Measurements from ENCODE around the gene ING4. TPM values are rescaled to one million over a fixed set of nuclear protein-coding genes. Genes with fewer than 3 reads are reported as not detected.

The ING4 gene
- total RNA-seq, 4 donors from 2014 or later: 43.2 to 63.8 (median 54.3) TPM

DNA sequence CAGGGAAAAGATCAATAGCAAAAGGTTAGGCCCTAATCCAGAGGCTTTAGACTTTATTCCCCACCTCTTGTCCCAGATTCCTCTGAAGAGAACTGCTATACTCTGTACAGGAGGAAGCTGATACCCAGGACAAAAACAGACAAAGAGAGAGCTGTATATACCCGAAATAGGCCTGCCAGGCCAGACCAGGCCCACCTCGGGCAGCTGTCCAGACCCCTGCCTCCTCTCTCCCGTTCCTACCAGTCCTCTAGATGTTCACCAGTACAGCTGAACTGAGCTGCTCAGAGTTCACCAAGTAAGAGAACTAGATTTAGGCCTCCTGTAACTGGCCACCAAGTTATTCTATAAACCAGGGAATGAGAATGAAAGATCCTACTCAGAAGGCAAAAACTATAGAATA lies 60.4 kb downstream of the ING4 start:
- peak overlapping the region in 1 of 2 donors; percentile 85 for H3K4me3 ChIP-seq
- no peaks in the 10 kb centered on the region for H3K9me3 ChIP-seq
- peaks cover 8 to 66% (median 30%) of the 10 kb centered on the region in 3 donors for H3K4me1 ChIP-seq
- 22% methylated on average over 3 of the region's 3 CpGs; no CpG with 5 or more reads in 1 of the 2 donors for WGBS, 2 donors (ENCODE audit: low coverage in 1 of 2)
- no peak for ATAC-seq
- H3K36me3 ChIP-seq: peaks cover 0 to 52% of the 10 kb centered on the region in 2 donors
- TF ChIP-seq POLR2A (IDR thresholded peaks at IDR 0.05) (no peak), EP300 (IDR thresholded peaks at IDR 0.05) (no peak), POLR2AphosphoS5 (IDR thresholded peaks at IDR 0.05) (no peak)
- TF ChIP-seq, protein P1, sequence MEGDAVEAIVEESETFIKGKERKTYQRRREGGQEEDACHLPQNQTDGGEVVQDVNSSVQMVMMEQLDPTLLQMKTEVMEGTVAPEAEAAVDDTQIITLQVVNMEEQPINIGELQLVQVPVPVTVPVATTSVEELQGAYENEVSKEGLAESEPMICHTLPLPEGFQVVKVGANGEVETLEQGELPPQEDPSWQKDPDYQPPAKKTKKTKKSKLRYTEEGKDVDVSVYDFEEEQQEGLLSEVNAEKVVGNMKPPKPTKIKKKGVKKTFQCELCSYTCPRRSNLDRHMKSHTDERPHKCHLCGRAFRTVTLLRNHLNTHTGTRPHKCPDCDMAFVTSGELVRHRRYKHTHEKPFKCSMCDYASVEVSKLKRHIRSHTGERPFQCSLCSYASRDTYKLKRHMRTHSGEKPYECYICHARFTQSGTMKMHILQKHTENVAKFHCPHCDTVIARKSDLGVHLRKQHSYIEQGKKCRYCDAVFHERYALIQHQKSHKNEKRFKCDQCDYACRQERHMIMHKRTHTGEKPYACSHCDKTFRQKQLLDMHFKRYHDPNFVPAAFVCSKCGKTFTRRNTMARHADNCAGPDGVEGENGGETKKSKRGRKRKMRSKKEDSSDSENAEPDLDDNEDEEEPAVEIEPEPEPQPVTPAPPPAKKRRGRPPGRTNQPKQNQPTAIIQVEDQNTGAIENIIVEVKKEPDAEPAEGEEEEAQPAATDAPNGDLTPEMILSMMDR (IDR thresholded peaks at IDR 0.05): no peak
- peak overlapping the region; percentile 0 to 99 (median 86) for H3K27ac ChIP-seq
- no peaks in the 10 kb centered on the region for H3K27me3 ChIP-seq

Small RNA genes within 50 kb of the gene (small RNA-seq; reads per million reads assigned to genes)
- 0 reads per million in 4 donors for gene RNU6-781P

Other genes with a start within 250 kb of the ING4 start
- gene CD27, start 218.2 kb downstream of the ING4 start, total RNA-seq: under 1 TPM in 2 of 4 donors, not detected in 2; 0.45 to 0.89 TPM
- gene TAPBPL, start 211.1 kb downstream of the ING4 start, total RNA-seq: 10 to 100 TPM; 11.6 to 31.3 (median 16.4) TPM
- gene VAMP1, start 192.4 kb downstream of the ING4 start, total RNA-seq: 10 to 100 TPM; 10.5 to 45.5 (median 17.9) TPM
- gene MRPL51, start 169.9 kb downstream of the ING4 start, total RNA-seq: 10 to 100 TPM; 51.0 to 99.3 (median 66.0) TPM
- gene NCAPD2, start 169.0 kb downstream of the ING4 start, total RNA-seq: 10 to 100 TPM; 21.2 to 28.0 (median 24.8) TPM
- 1,000 to 10,000 TPM; 1,868 to 3,239 (median 2,463) TPM for gene GAPDH, start 128.6 kb downstream of the ING4 start, total RNA-seq
- 10 to 100 TPM; 16.9 to 27.4 (median 22.1) TPM for gene IFFO1, start 107.1 kb downstream of the ING4 start, total RNA-seq
- gene NOP2, start 94.8 kb downstream of the ING4 start, total RNA-seq: 10 to 100 TPM; 22.5 to 49.8 (median 26.8) TPM
- gene CHD4, start 55.7 kb downstream of the ING4 start, total RNA-seq: 100 to 1,000 TPM; 133 to 266 (median 219) TPM
- 1 to 10 TPM in 2 of 4 donors, under 1 TPM in 2; 0.47 to 2.0 (median 1.2) TPM for gene LPAR5, start 27.2 kb downstream of the ING4 start, total RNA-seq
- gene ACRBP, start 15.7 kb downstream of the ING4 start, total RNA-seq: 1 to 10 TPM in 2 of 4 donors, under 1 TPM in 1, not detected in 1; 0.81 to 3.2 (median 2.4) TPM
- 10 to 100 TPM; 26.1 to 57.5 (median 43.6) TPM for gene ZNF384, start 26.3 kb upstream of the ING4 start, total RNA-seq
- 1 to 10 TPM in 1 of 4 donors, under 1 TPM in 3; 0.46 to 1.2 (median 0.73) TPM for gene PIANP, start 37.7 kb upstream of the ING4 start, total RNA-seq
- 10 to 100 TPM; 54.4 to 69.5 (median 55.4) TPM for gene COPS7A, start 60.9 kb upstream of the ING4 start, total RNA-seq
- gene MLF2, start 90.0 kb upstream of the ING4 start, total RNA-seq: 100 to 1,000 TPM; 140 to 290 (median 216) TPM
- 100 to 1,000 TPM; 259 to 516 (median 325) TPM for gene PTMS, start 103.2 kb upstream of the ING4 start, total RNA-seq
- 1 to 10 TPM in 3 of 4 donors, under 1 TPM in 1; 0.30 to 3.0 (median 1.9) TPM for gene LAG3, start 109.4 kb upstream of the ING4 start, total RNA-seq
- 10 to 100 TPM in 2 of 4 donors, 1 to 10 TPM in 2; 2.6 to 15.2 (median 9.1) TPM for gene CD4, start 126.4 kb upstream of the ING4 start, total RNA-seq
- 1 to 10 TPM; 3.7 to 9.7 (median 3.9) TPM for gene GPR162, start 158.7 kb upstream of the ING4 start, total RNA-seq
- gene P3H3, start 165.3 kb upstream of the ING4 start, total RNA-seq: 10 to 100 TPM; 17.3 to 28.3 (median 23.0) TPM
- 1 to 10 TPM in 3 of 4 donors, under 1 TPM in 1; 0.45 to 1.8 (median 1.3) TPM for gene GNB3, start 177.8 kb upstream of the ING4 start, total RNA-seq
- gene CDCA3, start 188.2 kb upstream of the ING4 start, total RNA-seq: 1 to 10 TPM; 1.1 to 5.9 (median 1.4) TPM
- 10 to 100 TPM; 43.4 to 70.9 (median 65.0) TPM for gene USP5, start 189.0 kb upstream of the ING4 start, total RNA-seq
- 100 to 1,000 TPM; 324 to 473 (median 392) TPM for gene TPI1, start 204.4 kb upstream of the ING4 start, total RNA-seq
- gene SPSB2, start 210.2 kb upstream of the ING4 start, total RNA-seq: 10 to 100 TPM in 1 of 4 donors, 1 to 10 TPM in 3; 7.4 to 10.7 (median 8.1) TPM
- 10 to 100 TPM in 3 of 4 donors, 1 to 10 TPM in 1; 8.8 to 16.6 (median 13.6) TPM for gene LRRC23, start 241.7 kb upstream of the ING4 start, total RNA-seq